Chondrocyte (in vitro differentiated cells): ENCODE data around the gene CEP83. TPM values are rescaled to one million over a fixed set of nuclear protein-coding genes. Genes with fewer than 3 reads are reported as not detected.

Experiments
- DNase-seq: peaks from one replicate; pipeline ENCODE4 v3.0.0; 2021; ENCODE audit warnings: mixed read lengths, low spot score
- H3K27ac Mint-ChIP-seq: one replicate; pipeline ENCODE4 v1.8.0; 2021; ENCODE audit warnings: mild to moderate bottlenecking, moderate library complexity, mixed read lengths; ENCODE audit not compliant: unreplicated experiment
- H3K27me3 Mint-ChIP-seq: 2 replicates; pipeline ENCODE4 v1.8.0; 2021; ENCODE audit warnings: low read depth, mixed read lengths
- H3K36me3 Mint-ChIP-seq: 2 replicates; pipeline ENCODE4 v1.8.0; 2021; ENCODE audit warnings: low read depth, mixed read lengths
- H3K4me1 Mint-ChIP-seq: 2 replicates; pipeline ENCODE4 v1.8.0; 2021; ENCODE audit warnings: low read depth, mild to moderate bottlenecking, mixed read lengths
- H3K4me3 Mint-ChIP-seq: one replicate; pipeline ENCODE4 v1.8.0; 2021; ENCODE audit warnings: mild to moderate bottlenecking, moderate library complexity, mixed read lengths; ENCODE audit not compliant: unreplicated experiment
- H3K9me3 Mint-ChIP-seq: 2 replicates; pipeline ENCODE4 v1.8.0; 2021; ENCODE audit warnings: low read depth, mixed read lengths
- CTCF ChIP-seq: fragments of 200-600 bp; sonication (generic); IDR thresholded peaks from 2 replicates; pipeline ENCODE4 v1.5.0; 2021; ENCODE audit warnings: antibody characterized with exemption, mild to moderate bottlenecking, moderate library complexity
- total RNA-seq: library from RNA; stranded (reverse); gene quantifications from 3 replicates; pipeline ENCODE4 v1.2.1, GENCODE V29; 2021

Gene CEP83
- total RNA-seq, 1 donor from 2014 or later: 8.0 TPM

DNA sequence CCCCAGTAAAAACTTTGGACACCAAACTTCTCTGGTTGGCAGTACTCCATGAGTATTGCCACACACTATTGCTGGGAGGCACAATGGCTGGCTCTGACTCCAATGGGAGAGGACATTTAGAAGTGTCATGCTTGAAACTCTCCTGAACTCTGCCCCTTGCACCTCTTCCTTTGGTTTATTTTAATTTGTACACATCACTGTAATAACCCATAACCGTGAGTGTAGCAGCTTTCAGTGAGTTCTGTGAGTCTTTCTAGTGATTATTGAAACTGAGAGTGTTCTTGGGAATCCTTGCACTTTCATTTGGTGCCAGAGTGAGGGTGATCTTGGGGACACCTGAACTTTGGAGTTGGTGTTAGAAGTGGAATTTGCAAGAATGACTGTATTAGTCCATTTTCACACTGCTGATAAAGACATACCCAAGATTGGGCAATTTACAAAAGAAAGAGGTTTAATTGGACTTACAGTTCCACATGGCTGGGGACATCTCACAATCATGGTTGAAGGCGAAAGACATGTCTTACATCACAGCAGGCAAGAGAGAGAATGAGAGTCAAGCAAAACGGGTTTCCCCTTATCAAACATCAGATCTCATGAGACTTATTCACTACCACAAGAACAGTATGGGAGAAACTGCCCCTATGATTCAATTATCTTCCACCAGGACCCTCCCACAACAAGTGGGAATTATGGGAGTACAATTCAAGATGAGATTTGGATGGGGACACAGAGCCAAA lies 41.3 kb upstream of the CEP83 start:
- no peak for DNase-seq
- no peaks in the 10 kb centered on the region for H3K36me3 Mint-ChIP-seq
- H3K4me3 Mint-ChIP-seq: no peak overlapping the region
- peaks cover 9% of the 10 kb centered on the region for H3K9me3 Mint-ChIP-seq
- no peaks in the 10 kb centered on the region for H3K4me1 Mint-ChIP-seq
- H3K27me3 Mint-ChIP-seq: peaks cover 16% of the 10 kb centered on the region
- no peak for TF ChIP-seq CTCF
- H3K27ac Mint-ChIP-seq: no peak overlapping the region

DNA sequence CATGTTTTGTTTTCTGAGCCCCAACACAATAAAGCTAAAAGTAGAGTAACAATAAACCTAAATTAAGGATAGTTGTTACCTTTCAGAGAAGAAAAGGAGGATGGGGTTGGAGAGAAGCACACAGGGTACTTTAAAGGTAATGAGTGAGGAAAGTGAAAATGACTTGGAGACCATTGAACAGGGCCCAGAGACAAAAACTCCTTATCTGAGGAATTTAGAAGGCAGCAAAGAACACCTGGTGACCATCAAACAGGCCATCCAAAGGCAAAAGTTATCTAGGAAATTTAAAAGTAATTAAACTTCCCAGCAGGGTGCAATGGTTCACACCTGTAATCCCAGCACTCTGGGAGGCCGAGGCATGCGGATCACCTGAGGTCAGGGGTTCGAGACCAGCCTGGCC lies 39.0 kb upstream of the CEP83 start:
- Mint-ChIP-seq H3K4me1 (no peaks in the 10 kb centered on the region), H3K27me3 (peaks cover 13% of the 10 kb centered on the region), H3K9me3 (peaks cover 9% of the 10 kb centered on the region), H3K4me3 (no peak overlapping the region), H3K36me3 (no peaks in the 10 kb centered on the region), H3K27ac (no peak overlapping the region)
- no peak for DNase-seq
- no peak for TF ChIP-seq CTCF

DNA sequence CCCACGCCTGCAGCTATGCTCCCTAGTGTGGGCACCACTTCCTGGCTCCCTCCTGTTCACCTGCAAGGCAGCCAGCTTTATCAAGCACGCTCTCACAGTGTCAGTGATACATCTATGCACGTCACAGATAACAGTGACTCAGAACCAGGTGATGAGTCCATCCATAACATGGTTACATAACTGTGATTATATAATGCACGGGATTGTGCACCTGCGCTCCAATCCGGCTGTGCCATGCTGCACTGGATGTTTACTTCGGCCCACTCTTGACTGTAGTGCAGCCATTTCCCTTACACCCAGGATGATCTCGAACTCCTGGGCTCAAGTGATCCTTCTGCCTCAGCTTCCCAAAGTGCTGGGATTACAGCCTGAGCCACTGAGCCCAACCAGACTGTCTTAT lies 38.4 kb upstream of the CEP83 start:
- H3K27ac Mint-ChIP-seq: no peak overlapping the region
- DNase-seq: no peak
- no peaks in the 10 kb centered on the region for H3K36me3 Mint-ChIP-seq
- TF ChIP-seq CTCF: no peak
- H3K9me3 Mint-ChIP-seq: peaks cover 8% of the 10 kb centered on the region
- no peaks in the 10 kb centered on the region for H3K4me1 Mint-ChIP-seq
- no peak overlapping the region for H3K4me3 Mint-ChIP-seq
- H3K27me3 Mint-ChIP-seq: peaks cover 13% of the 10 kb centered on the region

- Mint-ChIP-seq H3K36me3 (no peaks in the 10 kb centered on the region), H3K27me3 (peaks cover 18% of the 10 kb centered on the region), H3K9me3 (no peaks in the 10 kb centered on the region), H3K27ac (no peak overlapping the region), H3K4me1 (no peaks in the 10 kb centered on the region), H3K4me3 (no peak overlapping the region)
- DNase-seq: no peak
- no peak for TF ChIP-seq CTCF
Measured at GRCh38 chr12:94495445-94496115, 35.9 kb upstream of the CEP83 start.

GRCh38 chr12:94491489-94491888 lies 31.8 kb upstream of the CEP83 start:
- Mint-ChIP-seq H3K9me3 (no peaks in the 10 kb centered on the region), H3K4me3 (no peak overlapping the region), H3K4me1 (no peaks in the 10 kb centered on the region), H3K36me3 (no peaks in the 10 kb centered on the region), H3K27me3 (peaks cover 17% of the 10 kb centered on the region), H3K27ac (no peak overlapping the region)
- no peak for DNase-seq
- TF ChIP-seq CTCF: no peak
